GM19043 (cell line): Measurements from ENCODE around the gene DOK4.
"Not testable (repeated sequence)": the region's sequence is repeated elsewhere in the genome, so short reads cannot be mapped to it uniquely, and the experiment has no call there.

Experiments
- ATAC-seq: cut with Tn5 transposase; IDR thresholded peaks from one replicate; pipeline ENCODE4 v1.9.1; 2021; ENCODE audit warnings: low read depth; ENCODE audit not compliant: unreplicated experiment

Gene DOK4

GRCh38 chr16:57503366-57503765 is 17.1 kb upstream of the DOK4 start:
- no peak for ATAC-seq

- ATAC-seq: no peak
Observed at GRCh38 chr16:57502048-57502775, 15.9 kb upstream of the DOK4 start.

GRCh38 chr16:57501492-57501891 is 15.2 kb upstream of the DOK4 start:
- ATAC-seq: no peak

GRCh38 chr16:57500578-57501111 is 14.4 kb upstream of the DOK4 start:
- ATAC-seq: no peak

GRCh38 chr16:57499941-57500340 is 13.6 kb upstream of the DOK4 start:
- ATAC-seq: not testable (repeated sequence)

GRCh38 chr16:57498031-57498430 is 11.7 kb upstream of the DOK4 start:
- ATAC-seq: no peak

- ATAC-seq: no peak
Observed at GRCh38 chr16:57497121-57497520, 10.8 kb upstream of the DOK4 start.

GRCh38 chr16:57493767-57494166 is 7.5 kb upstream of the DOK4 start:
- ATAC-seq: no peak

- no peak for ATAC-seq
Observed at GRCh38 chr16:57489229-57489628, 2.9 kb upstream of the DOK4 start.

- ATAC-seq: no peak
Observed at GRCh38 chr16:57486858-57487834, 853 bp upstream of the DOK4 start.

GRCh38 chr16:57485091-57485915 is 990 bp downstream of the DOK4 start:
- ATAC-seq: no peak

- no peak for ATAC-seq
Observed at GRCh38 chr16:57484515-57485005, 1.7 kb downstream of the DOK4 start.

GRCh38 chr16:57483725-57484514 is 2.4 kb downstream of the DOK4 start:
- ATAC-seq: no peak

- no peak for ATAC-seq
Observed at GRCh38 chr16:57482845-57483545, 3.3 kb downstream of the DOK4 start.

- no peak for ATAC-seq
Observed at GRCh38 chr16:57481421-57481820, 4.9 kb downstream of the DOK4 start.

GRCh38 chr16:57480754-57481230 is 5.5 kb downstream of the DOK4 start:
- no peak for ATAC-seq

GRCh38 chr16:57479976-57480753 is 6.1 kb downstream of the DOK4 start:
- ATAC-seq: no peak
